Progenitor cell of endocrine pancreas (in vitro differentiated cells): ENCODE data around the gene PRDX3. TPM values are rescaled to one million over a fixed set of nuclear protein-coding genes. Genes with fewer than 3 reads are reported as not detected.

ENCODE experiments used
- DNase-seq: peaks from one replicate; pipeline ENCODE4 v3.0.0; 2021; ENCODE audit warnings: low spot score; ENCODE audit not compliant: unreplicated experiment
- H3K27ac Mint-ChIP-seq: 2 replicates; pipeline ENCODE4 v1.8.0; 2021; ENCODE audit warnings: mild to moderate bottlenecking, moderate library complexity, mixed read lengths
- H3K27me3 Mint-ChIP-seq: 2 replicates; pipeline ENCODE4 v1.8.0; 2021; ENCODE audit warnings: mixed read lengths
- H3K36me3 Mint-ChIP-seq: 2 replicates; pipeline ENCODE4 v1.8.0; 2022; ENCODE audit warnings: mixed read lengths; ENCODE audit not compliant: insufficient read depth
- H3K4me1 Mint-ChIP-seq: 2 replicates; pipeline ENCODE4 v1.8.0; 2021; ENCODE audit warnings: low read depth, mixed read lengths
- H3K4me3 Mint-ChIP-seq: 2 replicates; pipeline ENCODE4 v1.8.0; 2021; ENCODE audit warnings: low read depth, mild to moderate bottlenecking, moderate library complexity, mixed read lengths
- H3K9me3 Mint-ChIP-seq: 2 replicates; pipeline ENCODE4 v1.8.0; 2021; ENCODE audit warnings: low read depth, mixed read lengths
- total RNA-seq: library from RNA; stranded (reverse); gene quantifications from 2 replicates; pipeline ENCODE4 v1.2.1, GENCODE V29; 2021
- TF ChIP-seq, protein P1 (sequence below): fragments of 200-600 bp; sonication (generic); IDR thresholded peaks from one replicate; pipeline ENCODE4 v1.5.0; 2021; ENCODE audit warnings: antibody characterized with exemption, mild to moderate bottlenecking; ENCODE audit not compliant: unreplicated experiment

Gene PRDX3
- total RNA-seq, 1 donor from 2014 or later = 117 TPM

DNA sequence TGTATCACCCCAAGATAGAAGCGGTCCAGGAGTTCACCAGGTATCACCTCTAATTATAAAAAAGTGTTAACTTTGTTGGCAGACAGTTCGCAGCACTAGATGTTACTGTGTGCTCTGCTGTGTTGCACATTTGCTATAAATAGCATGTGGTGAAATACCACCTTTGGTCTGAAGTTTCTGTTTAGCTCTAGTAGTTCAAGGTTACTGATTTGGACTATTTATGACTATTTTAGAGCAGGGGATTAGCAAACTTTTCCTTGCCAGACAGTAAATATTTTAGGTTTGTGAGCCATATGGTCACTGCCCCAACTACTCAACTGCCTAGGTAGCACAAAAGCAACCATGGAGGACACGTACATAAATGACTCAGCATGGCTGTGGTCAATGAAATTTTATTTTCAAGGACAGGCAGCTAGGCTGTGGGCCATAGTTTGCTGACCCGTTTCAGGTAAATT is 58.2 kb downstream of the PRDX3 start:
- no peak for DNase-seq
- Mint-ChIP-seq H3K36me3 (peaks cover 23% of the 10 kb centered on the region), H3K27me3 (no peaks in the 10 kb centered on the region), H3K27ac (no peak overlapping the region), H3K9me3 (no peaks in the 10 kb centered on the region), H3K4me3 (no peak overlapping the region), H3K4me1 (no peaks in the 10 kb centered on the region)
- TF ChIP-seq, protein P1, sequence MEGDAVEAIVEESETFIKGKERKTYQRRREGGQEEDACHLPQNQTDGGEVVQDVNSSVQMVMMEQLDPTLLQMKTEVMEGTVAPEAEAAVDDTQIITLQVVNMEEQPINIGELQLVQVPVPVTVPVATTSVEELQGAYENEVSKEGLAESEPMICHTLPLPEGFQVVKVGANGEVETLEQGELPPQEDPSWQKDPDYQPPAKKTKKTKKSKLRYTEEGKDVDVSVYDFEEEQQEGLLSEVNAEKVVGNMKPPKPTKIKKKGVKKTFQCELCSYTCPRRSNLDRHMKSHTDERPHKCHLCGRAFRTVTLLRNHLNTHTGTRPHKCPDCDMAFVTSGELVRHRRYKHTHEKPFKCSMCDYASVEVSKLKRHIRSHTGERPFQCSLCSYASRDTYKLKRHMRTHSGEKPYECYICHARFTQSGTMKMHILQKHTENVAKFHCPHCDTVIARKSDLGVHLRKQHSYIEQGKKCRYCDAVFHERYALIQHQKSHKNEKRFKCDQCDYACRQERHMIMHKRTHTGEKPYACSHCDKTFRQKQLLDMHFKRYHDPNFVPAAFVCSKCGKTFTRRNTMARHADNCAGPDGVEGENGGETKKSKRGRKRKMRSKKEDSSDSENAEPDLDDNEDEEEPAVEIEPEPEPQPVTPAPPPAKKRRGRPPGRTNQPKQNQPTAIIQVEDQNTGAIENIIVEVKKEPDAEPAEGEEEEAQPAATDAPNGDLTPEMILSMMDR = no peak

DNA sequence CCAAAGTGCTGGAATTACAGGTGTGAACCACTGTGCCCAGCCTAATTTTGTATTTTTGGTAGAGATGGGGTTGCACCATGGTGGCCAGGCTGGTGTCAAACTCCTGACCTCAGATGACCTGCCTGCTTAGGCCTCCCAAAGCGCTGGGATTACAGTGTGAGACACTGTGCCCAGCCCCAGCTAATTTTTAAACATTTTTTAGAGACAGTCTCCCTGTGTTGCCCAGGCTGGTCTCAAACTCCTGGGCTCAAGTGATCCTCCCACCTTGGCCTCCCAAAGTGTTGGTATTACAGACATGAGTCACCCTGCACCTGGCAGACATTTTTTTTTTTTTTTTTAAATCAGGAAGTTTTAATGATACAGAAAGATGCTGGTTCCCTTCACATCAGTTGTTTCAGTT is 59.2 kb downstream of the PRDX3 start:
- TF ChIP-seq, protein P1 = no peak
- no peak for DNase-seq
- H3K27ac Mint-ChIP-seq = no peak overlapping the region
- peaks cover 27% of the 10 kb centered on the region for H3K36me3 Mint-ChIP-seq
- H3K9me3 Mint-ChIP-seq = no peaks in the 10 kb centered on the region
- H3K4me3 Mint-ChIP-seq = no peak overlapping the region
- no peaks in the 10 kb centered on the region for H3K4me1 Mint-ChIP-seq
- H3K27me3 Mint-ChIP-seq = no peaks in the 10 kb centered on the region

DNA sequence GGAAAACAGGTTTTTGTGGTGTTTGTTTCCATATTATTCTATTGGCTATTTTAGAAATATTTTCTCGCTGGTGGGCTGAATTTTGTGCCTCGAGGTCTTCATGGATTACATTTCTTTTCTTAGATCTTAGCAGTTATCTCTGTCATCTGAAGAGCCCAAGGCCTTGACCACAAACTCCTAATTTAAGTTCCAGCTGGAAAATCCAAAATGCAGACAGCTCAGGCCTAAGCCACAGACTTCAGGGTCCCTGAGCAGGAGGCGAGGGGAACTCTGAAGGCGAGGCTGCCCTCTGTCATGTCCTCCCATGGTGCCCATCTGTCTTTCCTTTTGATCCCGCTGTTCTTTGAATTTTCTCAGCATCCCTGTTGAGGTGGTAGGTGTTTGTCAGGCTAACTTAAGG is 60.4 kb downstream of the PRDX3 start:
- H3K4me1 Mint-ChIP-seq = no peaks in the 10 kb centered on the region
- H3K4me3 Mint-ChIP-seq = no peak overlapping the region
- no peak for DNase-seq
- H3K27me3 Mint-ChIP-seq = no peaks in the 10 kb centered on the region
- no peak overlapping the region for H3K27ac Mint-ChIP-seq
- TF ChIP-seq, protein P1 = no peak
- no peaks in the 10 kb centered on the region for H3K9me3 Mint-ChIP-seq
- H3K36me3 Mint-ChIP-seq = peaks cover 28% of the 10 kb centered on the region

Other genes starting within 250 kb of the PRDX3 start
- gene NANOS1, start 149.1 kb downstream of the PRDX3 start, total RNA-seq = 2.7 and 3.5 TPM in 2 replicates
- gene EIF3A, start 98.0 kb downstream of the PRDX3 start, total RNA-seq = 127 and 129 TPM in 2 replicates
- 44.6 and 48.5 TPM in 2 replicates for gene DENND10, start 74.7 kb downstream of the PRDX3 start, total RNA-seq
- gene SFXN4, start 13.1 kb downstream of the PRDX3 start, total RNA-seq = 25.7 and 27.2 TPM in 2 replicates
- gene GRK5, start 28.8 kb upstream of the PRDX3 start, total RNA-seq = 21.6 and 23.0 TPM in 2 replicates